MCF 10A (cell line): ENCODE results near the gene ACADVL. TPM values are rescaled to one million over a fixed set of nuclear protein-coding genes. Genes with fewer than 3 reads are reported as not detected.

Experiments used
- BruUV-seq: library from RNA; stranded (reverse); fragments of 400-500 nt; replicated peaks from 2 replicates; lab custom pipeline; 2021; lab: Mats Ljungman, UMichigan
- CTCF ChIA-PET: fragments of 300-600 bp; sonication (Branson Sonifier 250); formaldehyde crosslinking; extraction: SDS; loops from one replicate; lab custom pipeline; 2021; ENCODE audit warnings: antibody characterized with exemption, inconsistent platforms; lab: Yijun Ruan, JAX
- POLR2A ChIA-PET: fragments of 300-600, 350-650 bp; sonication (Branson Sonifier 250); formaldehyde crosslinking; extraction: SDS; loops from one replicate; lab custom pipeline; 2020; ENCODE audit warnings: antibody characterized with exemption, inconsistent platforms; lab: Yijun Ruan, JAX
- DNase-seq: peaks from one replicate; pipeline ENCODE4 v3.0.0-alpha.2; 2018; ENCODE audit not compliant: unreplicated experiment
- H3K27ac Mint-ChIP-seq: one replicate; pipeline ENCODE4 v1.8.0; 2022; ENCODE audit warnings: mild to moderate bottlenecking, low read depth, mixed read lengths; ENCODE audit not compliant: unreplicated experiment
- H3K27me3 Mint-ChIP-seq: one replicate; pipeline ENCODE4 v1.8.0; 2022; ENCODE audit warnings: mixed read lengths; ENCODE audit not compliant: insufficient read depth, unreplicated experiment
- H3K36me3 Mint-ChIP-seq: one replicate; pipeline ENCODE4 v1.8.0; 2022; ENCODE audit warnings: mild to moderate bottlenecking, moderate library complexity, mixed read lengths; ENCODE audit not compliant: insufficient read depth, unreplicated experiment
- H3K4me1 Mint-ChIP-seq: one replicate; pipeline ENCODE4 v1.8.0; 2022; ENCODE audit warnings: mixed read lengths; ENCODE audit not compliant: insufficient read depth, unreplicated experiment
- H3K4me3 Mint-ChIP-seq: one replicate; pipeline ENCODE4 v1.8.0; 2022; ENCODE audit warnings: mild to moderate bottlenecking, moderate library complexity, mixed read lengths; ENCODE audit not compliant: unreplicated experiment
- H3K9me3 Mint-ChIP-seq: one replicate; pipeline ENCODE4 v1.8.0; 2022; ENCODE audit warnings: mixed read lengths; ENCODE audit not compliant: unreplicated experiment
- intact Hi-C: fragments of 100-400 bp; cut with micrococcal nuclease; formaldehyde crosslinking; loops from 2 replicates; pipeline ENCODE4 v1.14.1; 2022
- total RNA-seq: library from RNA; stranded (reverse); gene quantifications from 2 replicates; pipeline ENCODE4 v1.2.3, GENCODE V29; 2022
- TF ChIP-seq, protein P1 (sequence below): fragments of 200-600 bp; IDR thresholded peaks from one replicate; pipeline ENCODE4 v1.8.0; 2022; ENCODE audit warnings: antibody characterized with exemption, mild to moderate bottlenecking; ENCODE audit not compliant: unreplicated experiment

ACADVL gene
- total RNA-seq, 1 experiment from 2014 or later: 413 TPM

DNA sequence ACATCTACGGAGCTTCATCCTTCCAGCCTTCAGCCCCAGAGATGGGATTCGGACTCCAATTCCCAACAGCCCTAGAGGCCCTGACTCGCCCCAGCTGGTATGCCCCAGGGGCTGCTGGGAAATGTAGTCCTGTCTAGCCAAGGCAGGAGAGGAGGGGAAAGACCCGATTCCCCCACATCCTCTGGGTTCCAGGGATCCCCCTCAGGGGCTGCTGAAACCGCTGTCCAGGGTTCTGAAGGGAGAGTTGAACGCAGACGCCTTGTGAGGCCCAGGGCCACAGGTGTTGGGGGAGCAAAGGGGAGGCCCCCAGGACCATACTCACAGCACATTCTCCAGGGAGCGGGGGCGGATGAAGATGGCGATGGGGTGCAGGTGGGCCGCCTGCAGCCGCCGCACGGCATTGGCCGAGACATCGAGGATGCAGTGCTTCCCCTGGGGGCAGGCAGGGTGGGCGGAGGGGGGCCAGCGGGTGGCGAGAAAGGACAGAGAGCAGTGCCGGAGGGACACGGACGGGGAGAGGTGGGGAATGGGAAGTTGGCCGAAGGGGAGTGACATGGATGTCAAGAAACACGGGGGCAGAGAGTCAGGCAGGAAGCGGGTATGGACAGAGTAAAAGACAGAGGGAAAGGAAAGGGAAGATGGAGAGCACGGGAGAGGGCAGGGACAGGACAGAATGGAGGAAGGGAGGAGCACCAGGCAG lies 28.0 kb upstream of the ACADVL start:
- H3K27ac Mint-ChIP-seq: no peak overlapping the region
- no peaks in the 10 kb centered on the region for H3K27me3 Mint-ChIP-seq
- peaks cover 30% of the 10 kb centered on the region for H3K36me3 Mint-ChIP-seq
- intact Hi-C loops: no loop called here
- TF ChIP-seq, protein P1, sequence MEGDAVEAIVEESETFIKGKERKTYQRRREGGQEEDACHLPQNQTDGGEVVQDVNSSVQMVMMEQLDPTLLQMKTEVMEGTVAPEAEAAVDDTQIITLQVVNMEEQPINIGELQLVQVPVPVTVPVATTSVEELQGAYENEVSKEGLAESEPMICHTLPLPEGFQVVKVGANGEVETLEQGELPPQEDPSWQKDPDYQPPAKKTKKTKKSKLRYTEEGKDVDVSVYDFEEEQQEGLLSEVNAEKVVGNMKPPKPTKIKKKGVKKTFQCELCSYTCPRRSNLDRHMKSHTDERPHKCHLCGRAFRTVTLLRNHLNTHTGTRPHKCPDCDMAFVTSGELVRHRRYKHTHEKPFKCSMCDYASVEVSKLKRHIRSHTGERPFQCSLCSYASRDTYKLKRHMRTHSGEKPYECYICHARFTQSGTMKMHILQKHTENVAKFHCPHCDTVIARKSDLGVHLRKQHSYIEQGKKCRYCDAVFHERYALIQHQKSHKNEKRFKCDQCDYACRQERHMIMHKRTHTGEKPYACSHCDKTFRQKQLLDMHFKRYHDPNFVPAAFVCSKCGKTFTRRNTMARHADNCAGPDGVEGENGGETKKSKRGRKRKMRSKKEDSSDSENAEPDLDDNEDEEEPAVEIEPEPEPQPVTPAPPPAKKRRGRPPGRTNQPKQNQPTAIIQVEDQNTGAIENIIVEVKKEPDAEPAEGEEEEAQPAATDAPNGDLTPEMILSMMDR: no peak
- H3K9me3 Mint-ChIP-seq: no peaks in the 10 kb centered on the region
- H3K4me3 Mint-ChIP-seq: no peak overlapping the region
- ChIA-PET CTCF (interaction anchor here (0.9 kb wide), 1 partner anchor 15 kb away, joined by 3 read pairs; no protein-coding TSS in a partner anchor), POLR2A (no interaction called here)
- H3K4me1 Mint-ChIP-seq: peaks cover under 1% of the 10 kb centered on the region
- BruUV-seq: no TSS peak
- peak; percentile 35 for DNase-seq

DNA sequence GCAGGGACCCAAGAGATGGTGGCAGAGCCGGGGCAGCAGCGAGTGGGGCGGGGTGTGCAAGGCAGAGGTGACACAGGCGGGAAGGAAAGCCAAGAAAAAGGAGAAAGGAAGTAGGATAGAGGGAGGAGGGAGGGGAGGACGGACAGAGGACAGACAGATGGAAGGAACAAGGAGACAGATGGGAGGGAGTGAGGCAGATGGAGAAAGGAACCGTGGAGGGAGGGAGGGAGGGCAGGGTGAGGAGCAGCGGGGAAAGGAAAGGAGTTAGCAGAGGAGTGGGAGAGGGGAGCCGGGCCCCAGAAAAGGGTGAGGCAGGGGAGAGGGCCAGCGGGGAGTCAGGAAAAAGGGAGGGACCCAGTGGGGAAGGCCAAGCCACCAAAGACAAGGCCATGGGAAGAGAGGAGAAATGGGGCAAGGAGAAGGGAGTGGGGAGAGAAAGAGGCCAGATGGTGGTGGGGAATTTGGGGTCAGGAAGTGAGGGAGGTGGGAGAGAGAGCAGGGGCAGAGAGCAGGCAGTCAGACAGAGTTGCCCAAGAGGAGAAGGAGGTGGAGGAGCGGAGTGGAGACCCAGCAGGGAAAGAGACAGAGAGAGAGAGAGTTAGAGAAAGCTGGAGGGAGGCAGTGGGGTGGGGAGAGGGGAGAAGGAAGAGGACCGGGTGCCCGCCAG lies 27.3 kb upstream of the ACADVL start:
- TF ChIP-seq, protein P1: no peak
- intact Hi-C loops: no loop called here
- no peaks in the 10 kb centered on the region for H3K27me3 Mint-ChIP-seq
- no peak for DNase-seq
- BruUV-seq: no TSS peak
- H3K27ac Mint-ChIP-seq: no peak overlapping the region
- peaks cover 30% of the 10 kb centered on the region for H3K36me3 Mint-ChIP-seq
- H3K4me1 Mint-ChIP-seq: no peaks in the 10 kb centered on the region
- CTCF ChIA-PET: no interaction called here
- no peak overlapping the region for H3K4me3 Mint-ChIP-seq
- POLR2A ChIA-PET: no interaction called here
- no peaks in the 10 kb centered on the region for H3K9me3 Mint-ChIP-seq

DNA sequence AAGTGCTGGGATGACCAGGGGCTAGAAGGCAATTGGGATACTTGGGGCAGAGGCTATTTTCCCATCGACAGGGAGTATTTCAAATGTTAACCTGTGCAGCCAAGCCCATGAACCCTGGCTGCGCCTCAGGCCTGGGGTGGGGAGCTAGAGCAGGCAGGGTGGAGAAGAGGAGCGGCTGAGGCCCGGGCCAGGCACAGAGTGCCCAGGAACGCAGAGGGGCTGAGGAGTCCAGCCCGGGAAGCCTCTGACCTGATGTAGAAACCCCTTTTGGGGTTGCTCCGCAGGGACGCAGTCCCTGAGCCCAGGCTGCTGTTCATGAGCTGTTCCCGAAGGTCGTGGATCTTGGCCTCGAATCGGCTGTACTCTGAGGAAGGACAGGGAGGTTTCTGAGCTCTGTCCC lies 23.8 kb upstream of the ACADVL start:
- DNase-seq: no peak
- Mint-ChIP-seq H3K36me3 (peaks cover 24% of the 10 kb centered on the region), H3K4me3 (no peak overlapping the region), H3K9me3 (no peaks in the 10 kb centered on the region), H3K27me3 (no peaks in the 10 kb centered on the region), H3K4me1 (no peaks in the 10 kb centered on the region), H3K27ac (no peak overlapping the region)
- CTCF ChIA-PET: interaction anchor here (1.2 to 1.9 kb wide), 2 partner anchors 19 to 58 kb away, joined by 5 to 8 read pairs; no protein-coding TSS in a partner anchor
- TF ChIP-seq, protein P1: no peak
- no TSS peak for BruUV-seq
- intact Hi-C loops: no loop called here
- POLR2A ChIA-PET: no interaction called here

DNA sequence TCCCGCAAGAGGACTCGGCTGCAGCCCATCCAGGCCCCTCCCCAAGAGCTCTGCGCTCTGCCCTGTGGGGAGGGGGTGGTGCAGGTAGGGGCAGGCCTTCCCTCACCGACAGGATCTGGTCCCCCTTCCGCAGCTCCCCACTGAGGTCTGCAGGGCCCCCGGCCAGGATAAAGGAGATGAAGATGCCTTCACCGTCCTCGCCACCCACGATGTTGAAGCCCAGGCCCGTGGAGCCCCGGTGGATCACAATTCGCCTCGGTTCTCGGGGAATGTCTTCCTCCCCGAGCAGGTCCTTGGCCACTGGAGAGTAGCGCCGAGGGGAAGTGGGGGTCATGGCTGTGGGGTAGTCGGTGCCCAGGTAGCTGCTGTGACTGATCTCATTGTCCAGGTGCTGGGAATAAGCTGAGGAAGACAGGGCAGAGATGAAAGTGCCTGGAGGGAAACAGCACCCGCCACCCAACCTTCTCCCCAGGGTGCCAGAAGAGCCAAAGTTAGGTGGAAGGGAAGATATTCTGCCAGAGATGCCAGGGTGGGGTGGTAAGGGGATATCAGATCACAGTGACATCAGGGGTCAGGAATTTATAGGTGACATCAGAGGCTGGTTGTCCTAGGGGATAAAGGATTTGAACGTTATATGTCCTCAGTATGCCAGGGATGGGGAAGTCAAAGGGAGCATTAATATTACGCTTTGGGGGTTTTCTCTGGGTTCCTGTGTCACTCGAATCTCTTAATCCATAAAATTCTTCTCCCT lies 22.9 kb upstream of the ACADVL start:
- Mint-ChIP-seq H3K27ac (no peak overlapping the region), H3K36me3 (peaks cover 18% of the 10 kb centered on the region), H3K27me3 (no peaks in the 10 kb centered on the region), H3K4me1 (no peaks in the 10 kb centered on the region), H3K9me3 (no peaks in the 10 kb centered on the region), H3K4me3 (no peak overlapping the region)
- intact Hi-C loops: no loop called here
- no TSS peak for BruUV-seq
- POLR2A ChIA-PET: no interaction called here
- CTCF ChIA-PET: interaction anchor here (1.9 kb wide), 1 partner anchor 20 kb away, joined by 8 read pairs; no protein-coding TSS in a partner anchor
- TF ChIP-seq, protein P1: no peak
- no peak for DNase-seq
